ENCODE results near the gene SIAE. TPM values are rescaled to one million over a fixed set of nuclear protein-coding genes. Genes with fewer than 3 reads are reported as not detected.
A peak's percentile ranks its signal among the peaks of the same experiment; 100 is the strongest.

The SIAE gene
- total RNA-seq, 2 experiments from 2014 or later: 5.1 to 8.2 TPM

DNA sequence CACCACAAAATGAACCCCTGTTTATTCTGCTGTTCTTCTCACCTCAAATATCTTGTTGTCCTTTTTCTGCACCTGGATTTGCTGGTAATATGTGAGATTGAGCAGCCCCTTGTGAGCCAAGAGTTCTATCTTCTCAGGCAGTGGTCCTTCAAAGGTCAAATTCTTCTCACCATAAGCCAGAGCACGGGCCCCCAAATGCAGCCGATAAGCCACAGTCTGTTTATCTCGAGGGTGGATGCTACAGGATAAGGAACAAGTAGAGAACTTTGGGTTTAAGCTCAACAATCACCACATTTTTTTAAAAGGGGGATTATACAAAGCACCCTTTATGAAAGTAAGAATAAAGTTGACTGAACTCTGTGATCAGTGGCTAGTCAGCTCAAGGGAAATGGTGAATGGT lies 35.0 kb downstream of the SIAE start:
- Mint-ChIP-seq H3K36me3 (ENCODE audit: low read depth) (peaks cover 26% of the 10 kb centered on the region), H3K27ac (no peak overlapping the region), H3K9me3 (no peaks in the 10 kb centered on the region), H3K27me3 (no peaks in the 10 kb centered on the region), H3K4me1 (no peaks in the 10 kb centered on the region), H3K4me3 (no peak overlapping the region)
- ChIA-PET POLR2A (interaction anchor here (1.7 kb wide), 1 partner anchor 163 kb away, joined by 5 read pairs; no protein-coding TSS in a partner anchor), CTCF (interaction anchor here (0.6 to 1.5 kb wide), 3 partner anchors 25 to 123 kb away, joined by 3 to 4 read pairs (median 3); partner anchors contain the start of genes SIAE and SPA17)
- DNase-seq: no peak

DNA sequence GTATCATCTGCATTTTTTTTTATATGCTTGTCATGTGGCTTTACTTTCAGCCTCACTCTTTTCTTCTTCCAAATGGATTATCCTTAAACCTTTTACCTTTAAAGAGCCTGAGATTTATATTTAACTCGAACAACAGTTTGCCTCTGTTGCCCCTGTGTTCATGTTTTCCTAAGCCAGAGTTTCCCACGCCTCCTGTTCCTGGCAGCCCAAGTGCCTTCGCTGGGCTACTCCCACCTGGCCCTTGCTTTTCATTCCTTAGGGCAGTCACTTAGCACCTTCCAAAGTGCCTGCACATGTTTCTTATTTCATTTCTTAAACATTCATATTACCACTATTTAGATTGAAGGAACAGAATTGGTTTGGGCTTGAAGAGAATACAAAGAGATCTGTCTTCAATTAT lies 37.6 kb downstream of the SIAE start:
- Mint-ChIP-seq H3K36me3 (ENCODE audit: low read depth) (peaks cover 51% of the 10 kb centered on the region), H3K4me1 (no peaks in the 10 kb centered on the region), H3K4me3 (no peak overlapping the region), H3K9me3 (no peaks in the 10 kb centered on the region), H3K27me3 (no peaks in the 10 kb centered on the region), H3K27ac (no peak overlapping the region)
- ChIA-PET CTCF (no interaction called here), POLR2A (no interaction called here)
- no peak for DNase-seq

DNA sequence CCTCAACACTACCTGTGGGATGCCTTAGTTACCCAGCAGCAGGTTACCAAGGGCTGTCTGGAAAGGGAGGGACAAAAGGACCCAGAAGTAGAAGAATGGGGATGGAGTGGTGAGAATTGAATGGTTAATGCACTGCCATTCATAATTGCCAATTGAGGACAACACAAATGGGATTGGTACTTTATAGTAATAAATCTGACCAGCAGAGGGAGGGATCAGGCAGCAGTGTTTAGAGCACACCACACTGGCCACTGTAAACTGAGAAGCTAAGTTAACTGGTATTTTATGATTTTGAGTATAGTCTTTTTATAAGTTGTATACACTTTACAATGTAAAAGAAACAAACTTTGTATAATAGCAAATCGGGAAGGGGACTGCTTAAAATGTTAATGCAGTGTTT lies 40.2 kb downstream of the SIAE start:
- ChIA-PET CTCF (interaction anchor here (0.7 to 1.5 kb wide), 4 partner anchors 9 to 201 kb away, joined by 3 to 4 read pairs (median 3); no protein-coding TSS in a partner anchor), POLR2A (interaction anchor here (1.5 kb wide), 1 partner anchor 10 kb away, joined by 4 read pairs; the partner anchor contains the start of gene TBRG1)
- H3K4me1 Mint-ChIP-seq: peaks cover 2% of the 10 kb centered on the region
- peaks cover 64% of the 10 kb centered on the region for H3K36me3 Mint-ChIP-seq (ENCODE audit: low read depth)
- no peaks in the 10 kb centered on the region for H3K27me3 Mint-ChIP-seq
- DNase-seq: no peak
- H3K4me3 Mint-ChIP-seq: no peak overlapping the region
- no peak overlapping the region for H3K27ac Mint-ChIP-seq
- H3K9me3 Mint-ChIP-seq: no peaks in the 10 kb centered on the region

DNA sequence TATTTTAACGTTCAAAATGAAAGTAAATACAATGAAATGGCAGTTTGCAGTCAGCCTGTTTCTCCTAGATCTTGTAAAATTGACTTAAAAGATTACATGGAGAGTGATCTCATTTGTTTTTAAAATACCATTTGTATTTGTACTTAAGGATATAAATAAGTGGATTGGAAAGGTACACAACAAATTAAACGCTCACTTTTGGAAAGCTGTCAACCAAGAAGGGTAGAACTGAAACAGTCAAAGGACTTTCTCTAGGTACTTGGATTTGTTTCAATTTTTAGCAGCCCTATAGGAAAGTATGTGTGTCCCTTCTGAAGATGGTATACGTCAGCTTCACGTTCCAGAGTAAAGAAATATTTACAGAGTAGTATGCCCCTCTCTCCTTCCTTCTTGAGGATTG lies 43.6 kb downstream of the SIAE start:
- POLR2A ChIA-PET: interaction anchor here (1.1 kb wide), 1 partner anchor 895 kb away, joined by 3 read pairs; no protein-coding TSS in a partner anchor
- no peak for DNase-seq
- peaks cover 15% of the 10 kb centered on the region for H3K4me1 Mint-ChIP-seq
- peaks cover 72% of the 10 kb centered on the region for H3K36me3 Mint-ChIP-seq (ENCODE audit: low read depth)
- no peaks in the 10 kb centered on the region for H3K27me3 Mint-ChIP-seq
- CTCF ChIA-PET: interaction anchor here (0.6 kb wide), 1 partner anchor 247 kb away, joined by 3 read pairs; no protein-coding TSS in a partner anchor
- no peaks in the 10 kb centered on the region for H3K9me3 Mint-ChIP-seq
- H3K4me3 Mint-ChIP-seq: no peak overlapping the region
- no peak overlapping the region for H3K27ac Mint-ChIP-seq

- ChIA-PET CTCF (interaction anchor here (0.7 to 0.8 kb wide), 2 partner anchors 115 to 766 kb away, joined by 3 to 4 read pairs; no protein-coding TSS in a partner anchor), POLR2A (no interaction called here)
- DNase-seq: no peak
- peaks cover 30% of the 10 kb centered on the region for H3K4me1 Mint-ChIP-seq
- no peaks in the 10 kb centered on the region for H3K27me3 Mint-ChIP-seq
- peaks cover 62% of the 10 kb centered on the region for H3K36me3 Mint-ChIP-seq (ENCODE audit: low read depth)
- no peak overlapping the region for H3K27ac Mint-ChIP-seq
- H3K9me3 Mint-ChIP-seq: no peaks in the 10 kb centered on the region
- H3K4me3 Mint-ChIP-seq: no peak overlapping the region
Observed at GRCh38 chr11:124627546-124627945, 46.0 kb downstream of the SIAE start.

- Mint-ChIP-seq H3K27me3 (peaks cover 4% of the 10 kb centered on the region), H3K9me3 (no peaks in the 10 kb centered on the region), H3K4me1 (peaks cover 35% of the 10 kb centered on the region), H3K4me3 (no peak overlapping the region), H3K36me3 (ENCODE audit: low read depth) (peaks cover 44% of the 10 kb centered on the region), H3K27ac (no peak overlapping the region)
- no peak for DNase-seq
- POLR2A ChIA-PET: no interaction called here
- CTCF ChIA-PET: interaction anchor here (1.4 to 1.5 kb wide), 2 partner anchors 8 to 240 kb away, joined by 3 to 4 read pairs; no protein-coding TSS in a partner anchor
Observed at GRCh38 chr11:124625504-124626168, 47.9 kb downstream of the SIAE start.

- Mint-ChIP-seq H3K4me3 (peak overlapping the region; percentile 84), H3K36me3 (ENCODE audit: low read depth) (peaks cover 35% of the 10 kb centered on the region), H3K4me1 (peaks cover 35% of the 10 kb centered on the region), H3K27ac (peak overlapping the region; percentile 8), H3K27me3 (peaks cover 14% of the 10 kb centered on the region), H3K9me3 (no peaks in the 10 kb centered on the region)
- no peak for DNase-seq
- ChIA-PET POLR2A (interaction anchor here (0.5 to 2.8 kb wide), 6 partner anchors 9 to 191 kb away, joined by 3 to 9 read pairs (median 6); partner anchors contain the start of genes SIAE and SPA17), CTCF (interaction anchor here (0.7 to 1.8 kb wide), 9 partner anchors 8 to 891 kb away, joined by 3 to 5 read pairs (median 3); no protein-coding TSS in a partner anchor)
Observed at GRCh38 chr11:124623861-124624525, 49.5 kb downstream of the SIAE start.

- Mint-ChIP-seq H3K36me3 (ENCODE audit: low read depth) (peaks cover 27% of the 10 kb centered on the region), H3K4me3 (peak within 1 kb of the TSS; percentile 84), H3K4me1 (peaks cover 33% of the 10 kb centered on the region), H3K27ac (peak within 1 kb of the TSS; percentile 82), H3K27me3 (peaks cover 17% of the 10 kb centered on the region), H3K9me3 (no peaks in the 10 kb centered on the region)
- POLR2A ChIA-PET: interaction anchor here (0.8 to 2.8 kb wide), 11 partner anchors 8 to 947 kb away, joined by 3 to 9 read pairs (median 5); partner anchors contain the start of genes PANX3, SIAE and SPA17
- CTCF ChIA-PET: interaction anchor here (0.9 to 1.8 kb wide), 9 partner anchors 9 to 141 kb away, joined by 3 to 5 read pairs (median 3); no protein-coding TSS in a partner anchor
- DNase-seq: peak; percentile 83
Observed at GRCh38 chr11:124622531-124623451, 50.7 kb downstream of the SIAE start, which contains the start of gene TBRG1. TSS of gene TBRG1 (plus strand) at chr11:124622864. CDS start at chr11:124623084, 220 bp downstream.

- Mint-ChIP-seq H3K9me3 (no peaks in the 10 kb centered on the region), H3K36me3 (ENCODE audit: low read depth) (peaks cover under 1% of the 10 kb centered on the region)
- POLR2A ChIA-PET: no interaction called here
Observed at GRCh38 chr11:124618863-124619262, 54.7 kb downstream of the SIAE start.

DNA sequence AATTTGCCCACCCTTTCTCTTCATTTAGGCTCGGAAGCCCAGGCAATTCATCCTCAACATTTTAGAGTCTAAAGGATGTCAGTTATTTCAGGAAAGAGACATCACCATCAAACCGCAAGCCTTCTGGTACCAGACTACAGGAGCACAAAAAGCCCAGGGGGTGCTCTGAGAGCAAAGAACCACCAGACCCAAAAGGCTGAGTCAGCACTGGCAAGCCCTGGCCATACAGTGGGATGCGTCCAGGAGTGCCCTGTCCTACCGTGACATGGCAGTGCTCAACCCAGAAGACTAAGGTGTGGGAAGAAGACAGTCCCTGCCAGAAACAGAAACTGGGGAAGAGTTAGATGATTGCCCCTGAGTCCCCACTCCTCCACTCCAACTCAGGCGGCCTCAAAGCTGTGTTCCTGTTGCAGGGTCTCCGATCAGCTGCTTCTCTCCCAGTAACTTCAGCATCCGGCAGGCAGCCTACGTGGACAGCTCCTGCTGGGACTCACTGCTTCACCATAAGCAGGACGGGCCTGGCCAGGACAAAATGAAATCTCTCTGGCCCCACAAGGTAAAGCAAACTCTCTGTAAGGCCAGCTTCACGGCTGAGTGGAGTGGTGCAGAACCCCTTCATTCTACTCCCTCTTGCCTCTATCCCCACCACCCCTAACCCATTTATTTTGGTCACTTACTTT lies 60.8 kb downstream of the SIAE start:
- H3K4me3 Mint-ChIP-seq: no peak overlapping the region
- H3K27me3 Mint-ChIP-seq: peaks cover 3% of the 10 kb centered on the region
- H3K36me3 Mint-ChIP-seq (ENCODE audit: low read depth): no peaks in the 10 kb centered on the region

More at GRCh38 chr11:124618863-124619262, 54.7 kb downstream of the SIAE start:
- CTCF ChIA-PET: interaction anchor here (0.6 kb wide), 1 partner anchor 175 kb away, joined by 3 read pairs; no protein-coding TSS in a partner anchor
- H3K27me3 Mint-ChIP-seq: peaks cover 20% of the 10 kb centered on the region
- H3K4me3 Mint-ChIP-seq: no peak overlapping the region
- DNase-seq: no peak
- no peak overlapping the region for H3K27ac Mint-ChIP-seq
- peaks cover 12% of the 10 kb centered on the region for H3K4me1 Mint-ChIP-seq

GRCh38 chr11:124612045-124612444 lies 61.5 kb downstream of the SIAE start:
- no peaks in the 10 kb centered on the region for H3K9me3 Mint-ChIP-seq
- ChIA-PET CTCF (interaction anchor here (0.7 to 1.7 kb wide), 3 partner anchors 11 to 194 kb away, joined by 4 read pairs; partner anchors contain the start of gene TBRG1), POLR2A (interaction anchor here (1.4 kb wide), 1 partner anchor 11 kb away, joined by 7 read pairs; the partner anchor contains the start of gene TBRG1)

More for the DNA sequence above, 60.8 kb downstream of the SIAE start:
- Mint-ChIP-seq H3K9me3 (no peaks in the 10 kb centered on the region), H3K27ac (no peak overlapping the region), H3K4me1 (peaks cover 13% of the 10 kb centered on the region)
- DNase-seq: no peak
- POLR2A ChIA-PET: interaction anchor here (1.4 kb wide), 1 partner anchor 10 kb away, joined by 7 read pairs; the partner anchor contains the start of gene TBRG1
- CTCF ChIA-PET: interaction anchor here (1.3 to 1.7 kb wide), 2 partner anchors 10 to 27 kb away, joined by 4 read pairs; partner anchors contain the start of gene TBRG1

More at GRCh38 chr11:124612045-124612444, 61.5 kb downstream of the SIAE start:
- no peaks in the 10 kb centered on the region for H3K27me3 Mint-ChIP-seq
- peaks cover 13% of the 10 kb centered on the region for H3K4me1 Mint-ChIP-seq
- peak; percentile 33 for DNase-seq
- no peaks in the 10 kb centered on the region for H3K36me3 Mint-ChIP-seq (ENCODE audit: low read depth)
- no peak overlapping the region for H3K27ac Mint-ChIP-seq
- no peak overlapping the region for H3K4me3 Mint-ChIP-seq

Data from activated CD4-positive, alpha-beta memory T cell treated with anti-CD3 and anti-CD28 coated beads, Interleukin-2, amount 10 ng/mL, durations not matched to agents 7 days and 5 days (primary cell).